Activated B cell treated with CpG ODN at 0.5 μM for 24 hours (primary cell): ENCODE measurements around the gene RFC2. TPM values are rescaled to one million over a fixed set of nuclear protein-coding genes. Genes with fewer than 3 reads are reported as not detected.
"Not testable (repeated sequence)": the region's sequence is repeated elsewhere in the genome, so short reads cannot be mapped to it uniquely, and the experiment has no call there.

Experiments
- ATAC-seq: fragments of 200-7000 bp; cut with Tn5 transposase; one replicate; pipeline ENCODE4 v1.10.0; 2021; ENCODE audit warnings: low read depth, mild to moderate bottlenecking, moderate library complexity
- CTCF ChIA-PET: fragments of 350-600 bp; sonication (Branson Sonifier 250); formaldehyde crosslinking; loops from one replicate; lab custom pipeline; 2021; ENCODE audit warnings: antibody characterized with exemption; lab: Charles Lee
- POLR2A ChIA-PET: fragments of 350-600 bp; sonication (Branson Sonifier 250); formaldehyde crosslinking; loops from one replicate; lab custom pipeline; 2021; ENCODE audit warnings: antibody characterized with exemption; lab: Charles Lee
- DNase-seq: peaks from one replicate; pipeline ENCODE4 v3.0.0; 2022
- H3K27ac Mint-ChIP-seq: one replicate; pipeline ENCODE4 v1.8.0; 2020; ENCODE audit warnings: mixed read lengths
- H3K27me3 Mint-ChIP-seq: one replicate; pipeline ENCODE4 v1.8.0; 2021; ENCODE audit warnings: mixed read lengths
- H3K36me3 Mint-ChIP-seq: one replicate; pipeline ENCODE4 v1.8.0; 2021; ENCODE audit warnings: low read depth, mixed read lengths
- H3K4me1 Mint-ChIP-seq: one replicate; pipeline ENCODE4 v1.8.0; 2021; ENCODE audit warnings: mixed read lengths
- H3K4me3 Mint-ChIP-seq: one replicate; pipeline ENCODE4 v1.8.0; 2020; ENCODE audit warnings: mild to moderate bottlenecking, mixed read lengths
- H3K9me3 Mint-ChIP-seq: one replicate; pipeline ENCODE4 v1.8.0; 2020; ENCODE audit warnings: mixed read lengths
- CTCF ChIP-seq: fragments of 200-600 bp; IDR thresholded peaks from one replicate; pipeline ENCODE4 v1.8.0; 2022; ENCODE audit warnings: antibody characterized with exemption, mild to moderate bottlenecking
- intact Hi-C: fragments of 100-400 bp; cut with micrococcal nuclease; formaldehyde crosslinking; loops from one replicate; pipeline ENCODE4 v1.15.1; 2024
- total RNA-seq: library from RNA; stranded (reverse); gene quantifications from 2 replicates; pipeline ENCODE4 v1.2.3, GENCODE V29; 2022

The RFC2 gene
- total RNA-seq, 1 donor from 2014 or later = 44.0 TPM

- Mint-ChIP-seq H3K36me3 (peaks cover 40% of the 10 kb centered on the region), H3K9me3 (no peaks in the 10 kb centered on the region), H3K4me1 (peaks cover 66% of the 10 kb centered on the region), H3K4me3 (peak overlapping the region; percentile 90), H3K27ac (peak overlapping the region; percentile 80), H3K27me3 (no peaks in the 10 kb centered on the region)
- TF ChIP-seq CTCF = no peak
- CTCF ChIA-PET = interaction anchor here (0.6 kb wide), 1 partner anchor 10 kb away, joined by 3 read pairs; no protein-coding TSS in a partner anchor
- intact Hi-C loops = no loop called here
- DNase-seq = no peak
- POLR2A ChIA-PET = interaction anchor here (3.7 to 9.1 kb wide), 4 partner anchors 8 to 76 kb away, joined by 24 to 150 read pairs (median 114); partner anchors contain the start of genes CLIP2 and RFC2
- no peak for ATAC-seq
Measured at GRCh38 chr7:74212661-74213060, 41.5 kb downstream of the RFC2 start.

GRCh38 chr7:74208241-74208640 is 46.0 kb downstream of the RFC2 start:
- H3K9me3 Mint-ChIP-seq, ATAC-seq, H3K36me3 Mint-ChIP-seq, H3K27me3 Mint-ChIP-seq, intact Hi-C loops, H3K4me3 Mint-ChIP-seq: not testable (repeated sequence)
- Mint-ChIP-seq H3K27ac (peak overlapping the region; percentile 80), H3K4me1 (peaks cover 69% of the 10 kb centered on the region)
- CTCF ChIA-PET = interaction anchor here (0.8 to 8.7 kb wide), 5 partner anchors 21 to 192 kb away, joined by 3 to 133 read pairs (median 3); no protein-coding TSS in a partner anchor
- POLR2A ChIA-PET = interaction anchor here (1.2 to 9.1 kb wide), 5 partner anchors 12 to 192 kb away, joined by 4 to 150 read pairs (median 87); partner anchors contain the start of gene CLIP2
- DNase-seq = peak; percentile 12

GRCh38 chr7:74207586-74207985 is 46.6 kb downstream of the RFC2 start:
- ChIA-PET POLR2A (interaction anchor here (0.6 to 9.1 kb wide), 6 partner anchors 13 to 193 kb away, joined by 4 to 150 read pairs (median 51); partner anchors contain the start of gene CLIP2), CTCF (interaction anchor here (0.8 to 8.7 kb wide), 15 partner anchors 11 to 197 kb away, joined by 3 to 133 read pairs (median 7); partner anchors contain the start of gene LIMK1)
- DNase-seq (peak; percentile 14), ATAC-seq (no peak)
- Mint-ChIP-seq H3K4me1 (peaks cover 69% of the 10 kb centered on the region), H3K27ac (no peak overlapping the region), H3K36me3 (peaks cover 3% of the 10 kb centered on the region), H3K27me3 (no peaks in the 10 kb centered on the region), H3K4me3 (no peak overlapping the region), H3K9me3 (no peaks in the 10 kb centered on the region)
- intact Hi-C loops = no loop called here
- no peak for TF ChIP-seq CTCF

GRCh38 chr7:74206589-74207120 is 47.5 kb downstream of the RFC2 start:
- ATAC-seq = peak; percentile 41
- Mint-ChIP-seq H3K27ac (peak overlapping the region; percentile 50), H3K4me1 (peaks cover 61% of the 10 kb centered on the region), H3K36me3 (no peaks in the 10 kb centered on the region), H3K27me3 (no peaks in the 10 kb centered on the region), H3K4me3 (peak overlapping the region; percentile 63), H3K9me3 (no peaks in the 10 kb centered on the region)
- TF ChIP-seq CTCF = peak; percentile 31
- peak; percentile 88 for DNase-seq
- intact Hi-C loops = loop anchor here (1.0 kb wide), 4 partner anchors 63 to 360 kb away; no protein-coding TSS in a partner anchor
- ChIA-PET POLR2A (interaction anchor here (0.6 to 9.1 kb wide), 11 partner anchors 14 to 309 kb away, joined by 3 to 150 read pairs (median 7); partner anchors contain the start of gene CLIP2), CTCF (interaction anchor here (0.6 to 8.7 kb wide), 52 partner anchors 9 to 360 kb away, joined by 3 to 133 read pairs (median 5); partner anchors contain the start of genes EIF4H, LIMK1 and RFC2)

GRCh38 chr7:74206052-74206451 is 48.1 kb downstream of the RFC2 start:
- not testable (repeated sequence) for H3K27me3 Mint-ChIP-seq, H3K36me3 Mint-ChIP-seq, ATAC-seq, H3K9me3 Mint-ChIP-seq
- Mint-ChIP-seq H3K4me1 (peaks cover 60% of the 10 kb centered on the region), H3K27ac (peak overlapping the region; percentile 50), H3K4me3 (peak overlapping the region; percentile 63)
- CTCF ChIA-PET = interaction anchor here (0.6 to 8.7 kb wide), 51 partner anchors 8 to 361 kb away, joined by 3 to 133 read pairs (median 5); partner anchors contain the start of genes EIF4H, LIMK1 and RFC2
- intact Hi-C loops = loop anchor here (1.0 kb wide), 4 partner anchors 63 to 360 kb away; no protein-coding TSS in a partner anchor
- DNase-seq = peak; percentile 12
- POLR2A ChIA-PET = interaction anchor here (0.6 to 9.1 kb wide), 12 partner anchors 14 to 308 kb away, joined by 3 to 150 read pairs (median 7); partner anchors contain the start of gene CLIP2
